RCC 7860 (cell line): ENCODE measurements around the gene CD9.
"Not testable (repeated sequence)": the region's sequence is repeated elsewhere in the genome, so short reads cannot be mapped to it uniquely, and the experiment has no call there.

Experiments
- DNase-seq: peaks from one replicate; pipeline ENCODE4 v3.0.0-alpha.2; 2015; ENCODE audit warnings: low spot score
- FAIRE-seq: peaks from 2 replicates; lab custom pipeline; 2012; peaks lifted over from hg19 to GRCh38; lab: Jason Lieb, UNC

The CD9 gene

GRCh38 chr12:6200256-6201212 lies at the start of gene CD9:
Gene CD9, plus strand, starts transcription at chr12:6200400. Its CDS starts 100 bp downstream, at chr12:6200500.
- FAIRE-seq (no peak), DNase-seq (no peak)

GRCh38 chr12:6154730-6155459 lies 45.3 kb upstream of the CD9 start:
- DNase-seq, result no peak
- no peak for FAIRE-seq

- DNase-seq, result no peak
- no peak for FAIRE-seq
These were observed 42.7 kb upstream of the CD9 start for GRCh38 chr12:6157482-6157881.

- no peak for FAIRE-seq
- DNase-seq, result no peak
These were observed 41.9 kb upstream of the CD9 start for GRCh38 chr12:6158255-6158654.

- DNase-seq, result no peak
- FAIRE-seq, result no peak
These were observed 41.5 kb upstream of the CD9 start for GRCh38 chr12:6158749-6159148.

GRCh38 chr12:6159166-6160011 lies 40.8 kb upstream of the CD9 start:
- FAIRE-seq, DNase-seq: not testable (repeated sequence)

- not testable (repeated sequence) for DNase-seq, FAIRE-seq
These were observed 40.1 kb upstream of the CD9 start for GRCh38 chr12:6160049-6160649.

- DNase-seq, result no peak
- FAIRE-seq, result no peak
These were observed 38.9 kb upstream of the CD9 start for GRCh38 chr12:6161124-6161882.

- DNase-seq (no peak), FAIRE-seq (no peak)
These were observed 36.7 kb upstream of the CD9 start for GRCh38 chr12:6163416-6164060.

GRCh38 chr12:6165395-6165794 lies 34.8 kb upstream of the CD9 start:
- DNase-seq (no peak), FAIRE-seq (no peak)

- FAIRE-seq, result no peak
- no peak for DNase-seq
These were observed 33.4 kb upstream of the CD9 start for GRCh38 chr12:6166808-6167207.

- DNase-seq (peak; percentile 86), FAIRE-seq (peak; percentile 69)
These were observed 32.6 kb upstream of the CD9 start for GRCh38 chr12:6167327-6168280.

GRCh38 chr12:6171409-6172015 lies 28.7 kb upstream of the CD9 start:
- FAIRE-seq (no peak), DNase-seq (no peak)

- DNase-seq, result no peak
These were observed 28.1 kb upstream of the CD9 start for GRCh38 chr12:6172086-6172485.

GRCh38 chr12:6172862-6173261 lies 27.3 kb upstream of the CD9 start:
- FAIRE-seq (no peak), DNase-seq (no peak)

More at GRCh38 chr12:6172086-6172485, 28.1 kb upstream of the CD9 start:
- FAIRE-seq, result no peak

- DNase-seq (no peak), FAIRE-seq (no peak)
These were observed 22.4 kb upstream of the CD9 start for GRCh38 chr12:6177642-6178358.
